HG03469 (cell line): ENCODE measurements around the gene FAM98C.
A peak's percentile ranks its signal among the peaks of the same experiment; 100 is the strongest.
"Not testable (repeated sequence)": the region's sequence is repeated elsewhere in the genome, so short reads cannot be mapped to it uniquely, and the experiment has no call there.

ENCODE experiments used
- ATAC-seq: cut with Tn5 transposase; IDR thresholded peaks from one replicate; pipeline ENCODE4 v1.9.1; 2021; ENCODE audit warnings: mild to moderate bottlenecking, moderate library complexity, moderate number of reproducible peaks; ENCODE audit not compliant: unreplicated experiment

FAM98C gene

DNA sequence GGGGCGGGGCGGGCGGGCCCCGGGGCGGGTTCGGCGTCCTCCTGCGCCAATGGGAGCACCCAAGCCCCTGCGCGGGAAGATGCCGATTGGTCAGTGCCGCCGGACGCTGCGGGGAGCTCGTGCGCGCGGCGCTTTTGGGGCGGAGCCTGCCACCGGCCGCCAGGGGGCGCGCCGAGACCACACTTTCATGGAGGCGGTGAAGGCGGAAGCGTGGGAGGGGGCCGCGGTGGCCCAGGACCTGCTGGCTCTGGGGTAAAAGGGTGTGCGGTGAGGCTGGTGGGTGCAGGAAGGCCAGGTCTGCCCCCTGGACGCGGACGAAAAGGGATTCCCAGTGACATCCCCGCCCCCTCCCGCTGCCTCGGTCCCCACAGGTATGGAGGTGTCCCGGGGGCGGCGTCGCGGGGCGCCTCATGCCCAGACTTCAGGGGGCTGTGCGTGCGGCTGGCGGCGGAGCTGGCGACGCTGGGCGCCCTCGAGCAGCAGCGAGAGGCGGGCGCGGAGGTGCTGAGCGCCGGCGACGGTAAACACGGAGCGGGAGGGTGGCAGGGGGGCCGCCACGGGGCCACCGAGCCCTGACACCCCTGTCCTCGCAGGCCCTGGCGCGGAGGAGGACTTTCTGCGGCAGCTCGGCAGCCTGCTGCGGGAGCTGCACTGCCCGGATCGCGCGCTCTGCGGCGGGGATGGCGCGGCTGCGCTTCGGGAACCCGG is at the start of gene FAM98C:
FAM98C (plus strand) TSS at position 127 of the 708 bp plus-strand sequence; CDS start at position 188, 61 bp downstream.
- ATAC-seq: peak; percentile 80

DNA sequence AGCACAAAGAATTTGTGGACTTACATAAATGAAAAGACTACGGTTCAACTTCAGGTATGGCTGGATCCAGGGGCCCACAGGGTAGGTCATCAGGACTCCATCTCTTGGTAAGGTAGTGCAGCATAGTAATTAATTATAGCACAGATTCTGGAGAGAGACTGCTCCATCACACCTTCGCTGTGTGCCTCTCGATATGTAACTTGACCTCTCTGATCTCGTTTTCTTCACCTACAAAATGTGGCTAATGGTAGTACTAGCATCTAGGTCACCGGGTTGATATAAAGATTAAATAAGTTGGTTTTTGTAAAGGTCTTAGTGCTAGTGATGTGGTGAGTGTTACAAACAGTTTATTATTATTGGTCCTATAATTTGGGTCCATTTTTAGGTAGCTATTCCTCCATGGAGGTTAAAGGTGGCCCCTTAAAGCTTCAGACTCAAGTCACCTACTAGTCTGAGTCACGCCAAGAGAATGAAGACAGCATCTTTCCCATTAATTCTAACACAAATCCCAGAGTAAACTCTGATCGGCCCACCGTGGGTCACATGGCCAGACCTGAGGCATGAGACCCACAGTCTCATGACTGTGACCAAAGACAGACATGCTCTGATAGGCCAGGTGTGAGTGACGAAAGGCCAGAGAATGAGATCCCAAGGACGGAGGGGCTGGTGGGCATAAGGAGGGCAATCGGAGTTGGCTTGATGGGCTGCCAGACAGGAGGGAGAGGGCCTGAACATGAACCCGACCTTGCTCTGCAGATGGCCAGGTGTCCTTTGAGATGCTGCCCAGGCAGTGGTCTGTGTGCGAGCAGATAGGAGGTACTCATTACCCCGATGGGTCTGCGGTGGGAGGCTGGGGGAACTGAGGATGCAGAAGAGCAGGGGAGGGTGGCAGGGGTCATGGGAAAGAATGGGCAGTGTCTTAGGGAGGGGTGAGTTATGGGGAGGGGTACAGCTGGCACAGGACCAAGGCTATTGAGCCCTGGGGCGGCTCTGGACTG is 46.9 kb upstream of the FAM98C start:
- ATAC-seq: no peak

GRCh38 chr19:38358071-38358470 is 44.8 kb upstream of the FAM98C start:
- ATAC-seq: no peak

- no peak for ATAC-seq
Observed at GRCh38 chr19:38359242-38360021, 43.5 kb upstream of the FAM98C start.

DNA sequence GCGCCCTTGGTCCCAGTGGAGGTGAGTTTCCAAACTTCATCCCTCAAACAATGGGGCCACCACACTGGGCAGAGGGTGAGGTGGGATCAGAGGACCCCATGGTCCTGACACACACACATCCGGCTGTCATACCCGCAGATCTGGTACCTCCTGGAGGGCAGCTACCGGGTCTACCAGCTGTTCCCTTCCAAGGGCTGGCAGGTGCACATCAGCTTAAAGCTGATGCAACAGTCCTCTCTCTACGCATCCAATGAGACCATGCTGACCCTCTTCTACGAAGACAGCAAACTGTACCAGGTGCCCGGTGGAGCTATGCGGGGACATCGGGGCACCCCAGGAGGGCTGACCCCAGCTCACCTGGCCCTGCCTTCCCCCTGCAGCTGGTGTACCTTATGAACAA is 42.5 kb upstream of the FAM98C start:
- no peak for ATAC-seq

- no peak for ATAC-seq
Observed at GRCh38 chr19:38360839-38361631, 41.9 kb upstream of the FAM98C start.

DNA sequence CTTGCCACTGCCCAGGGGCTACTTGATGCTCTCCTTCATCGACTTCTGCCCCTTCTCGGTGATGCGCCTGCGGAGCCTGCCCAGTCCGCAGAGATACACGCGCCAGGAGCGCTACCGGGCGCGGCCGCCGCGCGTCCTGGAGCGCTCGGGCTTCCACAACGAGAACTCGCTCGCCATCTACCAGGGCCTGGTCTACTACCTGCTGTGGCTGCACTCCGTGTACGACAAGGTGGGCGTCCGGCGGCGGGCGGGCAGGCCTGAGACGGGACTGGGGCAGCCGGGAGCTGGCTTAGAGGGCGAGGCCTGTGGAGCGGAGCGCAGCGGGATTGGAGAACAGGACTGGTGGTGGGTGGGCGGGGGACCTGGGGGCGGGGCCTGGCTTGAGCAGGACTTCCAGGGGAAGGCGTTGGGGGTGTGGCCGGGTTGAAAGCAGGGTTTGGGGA is 41.2 kb upstream of the FAM98C start:
- ATAC-seq: no peak

- no peak for ATAC-seq
Observed at GRCh38 chr19:38362076-38362945, 40.6 kb upstream of the FAM98C start.

DNA sequence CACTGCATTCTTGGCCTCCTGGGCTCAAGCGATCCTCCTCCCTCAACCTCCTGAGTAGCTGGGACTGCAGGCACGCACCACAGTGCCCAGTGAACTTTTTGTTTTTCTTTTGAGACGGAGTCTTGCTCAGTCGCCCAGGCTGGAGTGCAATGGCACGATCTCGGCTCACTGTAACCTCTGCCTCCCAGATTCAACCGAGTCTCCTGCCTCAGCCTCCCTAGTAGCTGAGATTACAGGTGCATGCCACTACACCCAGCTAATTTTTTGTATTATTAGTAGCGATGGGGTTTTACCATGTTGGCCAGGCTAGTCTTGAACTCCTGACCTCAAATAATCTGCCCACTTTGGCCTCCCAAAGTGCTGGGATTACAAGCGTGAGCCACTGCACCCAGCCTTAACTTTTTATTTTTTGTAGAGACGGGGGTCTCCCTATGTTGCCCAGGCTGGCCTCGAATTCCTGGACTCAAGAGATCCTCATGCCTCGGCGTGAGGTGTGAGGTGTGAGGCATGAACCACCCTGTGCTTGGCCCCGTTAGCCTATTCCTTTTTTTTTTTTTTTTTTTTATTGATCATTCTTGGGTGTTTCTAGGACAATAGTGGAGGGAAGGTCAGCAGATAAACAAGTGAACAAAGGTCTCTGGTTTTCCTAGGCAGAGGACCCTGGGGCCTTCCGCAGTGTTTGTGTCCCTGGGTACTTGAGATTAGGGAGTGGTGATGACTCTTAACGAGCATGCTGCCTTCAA is 39.8 kb upstream of the FAM98C start:
- ATAC-seq: not testable (repeated sequence)

GRCh38 chr19:38367041-38367440 is 35.9 kb upstream of the FAM98C start:
- ATAC-seq: no peak

DNA sequence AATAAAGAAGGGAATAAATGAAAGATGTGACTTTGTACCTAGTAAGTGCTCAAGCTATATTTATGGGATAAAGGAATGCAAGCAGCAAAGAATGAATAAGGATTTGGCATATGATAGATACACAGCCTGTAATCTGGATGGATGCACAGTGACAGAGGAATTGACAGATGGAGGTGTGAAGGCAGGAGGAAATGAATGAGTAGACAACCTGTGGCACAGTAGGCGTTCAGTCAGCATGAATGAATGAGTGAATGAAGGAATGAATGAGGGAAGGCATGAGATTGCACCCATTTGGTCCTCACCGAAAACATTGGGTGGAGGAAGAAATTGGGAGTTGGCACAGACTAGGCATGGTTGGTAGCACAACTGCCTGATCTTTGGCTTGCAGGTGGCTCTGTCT is 33.3 kb upstream of the FAM98C start:
- no peak for ATAC-seq

DNA sequence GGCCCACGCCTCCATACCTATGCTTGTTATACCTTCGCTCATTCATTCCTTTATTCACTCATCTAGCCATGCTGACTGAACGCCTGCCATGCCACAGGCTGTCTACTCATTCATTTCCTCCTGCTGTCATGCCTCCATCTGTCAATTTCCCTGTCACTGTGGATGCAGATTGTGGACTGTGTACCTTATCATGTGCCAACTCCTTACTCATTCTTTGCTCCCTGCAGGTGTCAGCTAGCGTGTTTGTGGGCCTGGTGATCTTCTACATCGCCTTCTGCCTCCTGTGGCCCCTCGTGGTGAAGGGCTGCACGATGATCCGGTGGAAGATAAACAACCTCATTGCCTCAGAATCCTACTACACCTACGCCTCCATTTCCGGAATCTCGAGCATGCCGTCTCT is 32.6 kb upstream of the FAM98C start:
- no peak for ATAC-seq

- ATAC-seq: no peak
Observed at GRCh38 chr19:38371081-38371480, 31.8 kb upstream of the FAM98C start.

- no peak for ATAC-seq
Observed at GRCh38 chr19:38373907-38374331, 29.0 kb upstream of the FAM98C start.

DNA sequence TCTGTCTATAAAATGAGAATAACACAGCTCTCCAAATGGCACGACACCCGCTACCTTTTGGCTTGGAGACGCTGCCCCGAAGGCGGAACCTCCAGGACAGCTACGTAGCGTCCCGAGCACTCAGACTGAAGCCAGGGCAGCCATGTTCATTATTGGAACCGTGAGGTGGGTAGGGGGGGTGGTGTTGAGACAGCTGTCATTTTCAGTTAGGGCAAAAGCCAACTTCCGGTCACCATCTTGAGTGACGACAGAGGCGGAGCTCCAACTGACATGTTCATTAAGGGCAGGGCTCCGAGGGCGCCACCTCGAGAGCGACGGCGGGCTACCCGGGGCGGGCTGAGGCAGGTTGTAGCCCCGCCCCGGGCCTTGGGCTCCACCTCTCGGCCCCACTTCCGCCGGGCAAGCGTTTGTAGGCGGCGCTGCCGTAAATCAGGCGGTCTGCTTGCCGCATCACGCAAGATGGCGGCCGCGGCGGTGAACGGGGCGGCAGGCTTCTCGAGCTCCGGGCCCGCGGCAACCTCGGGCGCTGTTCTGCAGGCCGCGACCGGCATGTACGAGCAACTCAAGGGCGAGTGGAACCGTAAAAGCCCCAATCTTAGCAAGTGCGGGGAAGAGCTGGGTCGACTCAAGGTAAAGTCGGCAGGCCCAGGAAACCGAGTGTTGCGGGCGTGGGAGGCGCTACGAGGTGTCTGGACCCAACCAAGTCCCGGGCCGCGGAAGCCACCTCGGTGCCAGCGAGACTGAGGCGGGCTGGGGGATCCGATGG is 28.4 kb upstream of the FAM98C start, which contains the start of gene PSMD8:
PSMD8 (plus strand) TSS at position 240 of the 766 bp plus-strand sequence; CDS start at position 271, 31 bp downstream.
- peak; percentile 85 for ATAC-seq

- ATAC-seq: no peak
Observed at GRCh38 chr19:38375098-38375493, 27.8 kb upstream of the FAM98C start.

DNA sequence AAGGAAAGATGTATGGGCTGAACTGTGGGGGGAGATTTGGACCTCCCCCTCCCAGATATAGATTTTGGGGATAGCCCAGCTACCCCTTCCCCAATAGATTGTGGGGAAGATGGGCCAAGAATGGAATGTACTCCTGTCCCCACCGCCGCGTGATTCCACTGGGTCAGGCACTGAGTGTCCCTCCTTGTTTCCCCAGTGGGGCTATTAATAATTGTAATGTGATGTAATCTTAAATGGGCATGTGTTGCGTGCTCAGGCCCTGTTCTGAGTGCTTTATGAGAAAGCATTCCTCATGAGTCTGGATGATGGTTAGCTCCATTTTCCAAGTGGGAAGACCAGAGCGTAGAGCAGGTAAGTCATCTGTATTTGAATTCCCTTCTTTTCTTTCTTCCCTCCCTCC is 27.1 kb upstream of the FAM98C start:
- ATAC-seq: no peak

GRCh38 chr19:38376576-38376975 is 26.3 kb upstream of the FAM98C start:
- no peak for ATAC-seq
